Measurements from ENCODE around the gene COP1. TPM values are rescaled to one million over a fixed set of nuclear protein-coding genes. Genes with fewer than 3 reads are reported as not detected.

The COP1 gene
- total and polyA plus RNA-seq, 2 of the 8 experiments (the other 6 are each of a cell fraction or from before 2014, with no cell fraction given), result 26.2 to 44.9 TPM

DNA sequence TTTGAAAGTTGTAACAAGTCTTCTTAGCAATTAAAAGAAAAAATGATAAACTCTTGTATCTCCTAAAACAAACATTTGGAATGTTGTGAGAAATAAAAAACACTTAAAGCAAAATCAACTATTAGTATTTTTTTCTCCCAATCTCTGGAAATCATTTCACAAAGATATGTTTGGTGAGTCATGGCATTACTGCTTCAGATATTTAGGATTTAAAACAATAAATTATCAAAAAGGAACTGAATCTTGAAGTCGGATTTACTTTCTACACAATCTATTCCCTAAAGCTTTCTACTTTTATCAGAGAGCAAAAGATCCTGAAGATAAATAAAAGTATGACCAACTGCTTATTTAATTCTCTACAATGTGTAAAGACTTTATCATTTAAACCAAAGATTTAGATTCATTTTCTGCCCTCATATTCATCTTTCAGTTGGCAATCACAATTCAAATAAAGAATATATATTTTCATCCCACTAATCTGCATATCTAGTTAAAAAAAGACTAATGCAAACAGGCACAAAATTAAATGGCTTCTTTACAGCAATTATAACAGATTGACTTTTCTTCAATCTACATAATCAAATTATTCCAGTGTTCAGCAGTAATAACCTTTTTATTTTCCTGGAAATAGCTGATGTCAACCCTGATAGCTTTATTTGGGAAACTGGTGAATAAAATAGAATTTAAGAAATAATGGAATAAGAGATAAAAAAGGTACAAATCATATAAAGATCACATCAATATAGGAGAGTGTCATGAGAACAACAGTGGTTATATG lies 230.0 kb downstream of the COP1 start (continued):
- TF ChIP-seq NANOG (IDR thresholded peaks at IDR 0.05; ENCODE audit: insufficient read depth, low read depth, low read length, poor library complexity, severe bottlenecking) (no peak), SRF (IDR thresholded peaks at IDR 0.05; ENCODE audit: low read depth, low read length) (no peak), SIN3A (conservative IDR thresholded peaks at IDR 0.05 in 1 of 2, IDR thresholded peaks at IDR 0.05 in 1 of 2; ENCODE audit: low read depth in 1 of 2, low read length in 2 of 2) (no peak), RFX5 (IDR thresholded peaks at IDR 0.05; ENCODE audit: borderline replicate concordance, low read depth, low read length) (no peak), SUZ12 (IDR thresholded peaks at IDR 0.05; ENCODE audit: low read length) (no peak), KDM4A (IDR thresholded peaks at IDR 0.05; ENCODE audit: low read depth, low read length, severe bottlenecking) (no peak)
- TF ChIP-seq, protein P1, sequence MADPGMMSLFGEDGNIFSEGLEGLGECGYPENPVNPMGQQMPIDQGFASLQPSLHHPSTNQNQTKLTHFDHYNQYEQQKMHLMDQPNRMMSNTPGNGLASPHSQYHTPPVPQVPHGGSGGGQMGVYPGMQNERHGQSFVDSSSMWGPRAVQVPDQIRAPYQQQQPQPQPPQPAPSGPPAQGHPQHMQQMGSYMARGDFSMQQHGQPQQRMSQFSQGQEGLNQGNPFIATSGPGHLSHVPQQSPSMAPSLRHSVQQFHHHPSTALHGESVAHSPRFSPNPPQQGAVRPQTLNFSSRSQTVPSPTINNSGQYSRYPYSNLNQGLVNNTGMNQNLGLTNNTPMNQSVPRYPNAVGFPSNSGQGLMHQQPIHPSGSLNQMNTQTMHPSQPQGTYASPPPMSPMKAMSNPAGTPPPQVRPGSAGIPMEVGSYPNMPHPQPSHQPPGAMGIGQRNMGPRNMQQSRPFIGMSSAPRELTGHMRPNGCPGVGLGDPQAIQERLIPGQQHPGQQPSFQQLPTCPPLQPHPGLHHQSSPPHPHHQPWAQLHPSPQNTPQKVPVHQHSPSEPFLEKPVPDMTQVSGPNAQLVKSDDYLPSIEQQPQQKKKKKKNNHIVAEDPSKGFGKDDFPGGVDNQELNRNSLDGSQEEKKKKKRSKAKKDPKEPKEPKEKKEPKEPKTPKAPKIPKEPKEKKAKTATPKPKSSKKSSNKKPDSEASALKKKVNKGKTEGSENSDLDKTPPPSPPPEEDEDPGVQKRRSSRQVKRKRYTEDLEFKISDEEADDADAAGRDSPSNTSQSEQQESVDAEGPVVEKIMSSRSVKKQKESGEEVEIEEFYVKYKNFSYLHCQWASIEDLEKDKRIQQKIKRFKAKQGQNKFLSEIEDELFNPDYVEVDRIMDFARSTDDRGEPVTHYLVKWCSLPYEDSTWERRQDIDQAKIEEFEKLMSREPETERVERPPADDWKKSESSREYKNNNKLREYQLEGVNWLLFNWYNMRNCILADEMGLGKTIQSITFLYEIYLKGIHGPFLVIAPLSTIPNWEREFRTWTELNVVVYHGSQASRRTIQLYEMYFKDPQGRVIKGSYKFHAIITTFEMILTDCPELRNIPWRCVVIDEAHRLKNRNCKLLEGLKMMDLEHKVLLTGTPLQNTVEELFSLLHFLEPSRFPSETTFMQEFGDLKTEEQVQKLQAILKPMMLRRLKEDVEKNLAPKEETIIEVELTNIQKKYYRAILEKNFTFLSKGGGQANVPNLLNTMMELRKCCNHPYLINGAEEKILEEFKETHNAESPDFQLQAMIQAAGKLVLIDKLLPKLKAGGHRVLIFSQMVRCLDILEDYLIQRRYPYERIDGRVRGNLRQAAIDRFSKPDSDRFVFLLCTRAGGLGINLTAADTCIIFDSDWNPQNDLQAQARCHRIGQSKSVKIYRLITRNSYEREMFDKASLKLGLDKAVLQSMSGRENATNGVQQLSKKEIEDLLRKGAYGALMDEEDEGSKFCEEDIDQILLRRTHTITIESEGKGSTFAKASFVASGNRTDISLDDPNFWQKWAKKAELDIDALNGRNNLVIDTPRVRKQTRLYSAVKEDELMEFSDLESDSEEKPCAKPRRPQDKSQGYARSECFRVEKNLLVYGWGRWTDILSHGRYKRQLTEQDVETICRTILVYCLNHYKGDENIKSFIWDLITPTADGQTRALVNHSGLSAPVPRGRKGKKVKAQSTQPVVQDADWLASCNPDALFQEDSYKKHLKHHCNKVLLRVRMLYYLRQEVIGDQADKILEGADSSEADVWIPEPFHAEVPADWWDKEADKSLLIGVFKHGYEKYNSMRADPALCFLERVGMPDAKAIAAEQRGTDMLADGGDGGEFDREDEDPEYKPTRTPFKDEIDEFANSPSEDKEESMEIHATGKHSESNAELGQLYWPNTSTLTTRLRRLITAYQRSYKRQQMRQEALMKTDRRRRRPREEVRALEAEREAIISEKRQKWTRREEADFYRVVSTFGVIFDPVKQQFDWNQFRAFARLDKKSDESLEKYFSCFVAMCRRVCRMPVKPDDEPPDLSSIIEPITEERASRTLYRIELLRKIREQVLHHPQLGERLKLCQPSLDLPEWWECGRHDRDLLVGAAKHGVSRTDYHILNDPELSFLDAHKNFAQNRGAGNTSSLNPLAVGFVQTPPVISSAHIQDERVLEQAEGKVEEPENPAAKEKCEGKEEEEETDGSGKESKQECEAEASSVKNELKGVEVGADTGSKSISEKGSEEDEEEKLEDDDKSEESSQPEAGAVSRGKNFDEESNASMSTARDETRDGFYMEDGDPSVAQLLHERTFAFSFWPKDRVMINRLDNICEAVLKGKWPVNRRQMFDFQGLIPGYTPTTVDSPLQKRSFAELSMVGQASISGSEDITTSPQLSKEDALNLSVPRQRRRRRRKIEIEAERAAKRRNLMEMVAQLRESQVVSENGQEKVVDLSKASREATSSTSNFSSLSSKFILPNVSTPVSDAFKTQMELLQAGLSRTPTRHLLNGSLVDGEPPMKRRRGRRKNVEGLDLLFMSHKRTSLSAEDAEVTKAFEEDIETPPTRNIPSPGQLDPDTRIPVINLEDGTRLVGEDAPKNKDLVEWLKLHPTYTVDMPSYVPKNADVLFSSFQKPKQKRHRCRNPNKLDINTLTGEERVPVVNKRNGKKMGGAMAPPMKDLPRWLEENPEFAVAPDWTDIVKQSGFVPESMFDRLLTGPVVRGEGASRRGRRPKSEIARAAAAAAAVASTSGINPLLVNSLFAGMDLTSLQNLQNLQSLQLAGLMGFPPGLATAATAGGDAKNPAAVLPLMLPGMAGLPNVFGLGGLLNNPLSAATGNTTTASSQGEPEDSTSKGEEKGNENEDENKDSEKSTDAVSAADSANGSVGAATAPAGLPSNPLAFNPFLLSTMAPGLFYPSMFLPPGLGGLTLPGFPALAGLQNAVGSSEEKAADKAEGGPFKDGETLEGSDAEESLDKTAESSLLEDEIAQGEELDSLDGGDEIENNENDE (IDR thresholded peaks at IDR 0.05; ENCODE audit: insufficient replicate concordance, low read length), result no peak
